AG04450 (cell line): Measurements from ENCODE around the gene SINHCAF. TPM values are rescaled to one million over a fixed set of nuclear protein-coding genes. Genes with fewer than 3 reads are reported as not detected.

Experiments
- CTCF ChIA-PET: fragments of 300-600, 350-600 bp; formaldehyde crosslinking; extraction: SDS; loops from one replicate; lab custom pipeline; 2022; ENCODE audit warnings: antibody characterized with exemption, inconsistent platforms; lab: Charles Lee
- POLR2A ChIA-PET: fragments of 350-600 bp; formaldehyde crosslinking; extraction: SDS; loops from one replicate; lab custom pipeline; 2021; ENCODE audit warnings: antibody characterized with exemption, inconsistent platforms; lab: Yijun Ruan, JAX
- DNase-seq: peaks from one replicate; pipeline ENCODE4 v3.0.0-alpha.2; 2011; ENCODE audit warnings: low read depth, low spot score
- H3K27ac ChIP-seq: one replicate; pipeline ENCODE4 v1.5.1; 2012; ENCODE audit warnings: low read depth, low read length, control low read depth
- H3K27me3 ChIP-seq: one replicate; pipeline ENCODE4 v1.6.0; 2012; ENCODE audit warnings: low read length; ENCODE audit not compliant: control insufficient read depth, insufficient read depth
- H3K4me3 ChIP-seq: 2 replicates; pipeline ENCODE4 v1.5.1; 2011; ENCODE audit warnings: mild to moderate bottlenecking, low read depth, low read length, control low read depth
- H3K9me3 ChIP-seq: 2 replicates; pipeline ENCODE4 v1.5.1; 2012; ENCODE audit warnings: low read length; ENCODE audit not compliant: control insufficient read depth, insufficient read depth
- polyA plus RNA-seq: library from polyadenylated mRNA; depleted of rRNA; stranded (reverse); fragments of >200 nt; gene quantifications from 2 replicates; pipeline ENCODE4 v1.2.3, GENCODE V29; 2011
- small RNA-seq: library from RNA; depleted of rRNA; stranded (forward); fragments of <200 nt; gene quantifications from one replicate; pipeline ENCODE3, GENCODE V24; 2012; ENCODE audit warnings: low read depth; ENCODE audit not compliant: insufficient read length
- TF ChIP-seq, protein P1 (sequence below): IDR thresholded peaks from 2 replicates; pipeline ENCODE4 v1.5.1; 2011; ENCODE audit warnings: low read depth, low read length, control low read depth, inconsistent platforms

The SINHCAF gene
- polyA plus RNA-seq, 1 experiment = 31.6 TPM

DNA sequence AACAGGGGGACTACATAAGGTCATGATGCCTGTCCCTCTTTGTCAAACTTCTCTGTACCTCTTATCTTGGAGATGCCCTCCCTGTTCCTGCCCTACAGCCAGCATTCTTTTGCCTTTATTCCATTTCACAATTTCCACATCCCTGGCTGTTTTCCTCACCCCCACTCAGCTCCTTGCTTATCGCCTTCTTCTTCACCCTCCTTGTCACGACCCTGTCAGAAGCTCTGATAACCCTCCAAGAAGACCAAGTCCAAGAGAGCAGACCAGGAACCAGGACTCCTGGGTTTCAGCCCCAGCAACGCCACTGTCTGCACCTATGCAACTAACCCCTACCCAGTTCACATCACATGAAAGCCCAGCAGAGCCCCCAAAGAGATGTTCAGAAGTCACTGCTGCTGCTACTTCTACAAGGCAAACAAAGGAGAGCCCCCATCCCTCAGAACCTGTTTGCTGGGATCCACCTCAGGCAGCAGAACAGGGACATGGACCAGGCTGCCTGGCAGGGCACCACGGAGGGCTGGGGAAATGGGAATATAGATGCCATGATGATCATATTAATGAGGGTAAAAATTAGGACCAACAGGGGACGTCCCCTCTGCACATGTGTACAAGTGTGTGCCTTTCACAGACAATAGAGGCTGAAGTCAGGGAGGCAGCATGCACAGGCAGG is 92.8 kb downstream of the SINHCAF start:
- ChIA-PET CTCF (interaction anchor here (0.6 kb wide), 1 partner anchor 384 kb away, joined by 3 read pairs; no protein-coding TSS in a partner anchor), POLR2A (no interaction called here)
- Histone ChIP-seq H3K27me3 (peaks cover 43% of the 10 kb centered on the region), H3K4me3 (no peak overlapping the region), H3K9me3 (peaks cover 5% of the 10 kb centered on the region; the same call in 1 of the 2 replicates), H3K27ac (no peak overlapping the region)
- TF ChIP-seq, protein P1, sequence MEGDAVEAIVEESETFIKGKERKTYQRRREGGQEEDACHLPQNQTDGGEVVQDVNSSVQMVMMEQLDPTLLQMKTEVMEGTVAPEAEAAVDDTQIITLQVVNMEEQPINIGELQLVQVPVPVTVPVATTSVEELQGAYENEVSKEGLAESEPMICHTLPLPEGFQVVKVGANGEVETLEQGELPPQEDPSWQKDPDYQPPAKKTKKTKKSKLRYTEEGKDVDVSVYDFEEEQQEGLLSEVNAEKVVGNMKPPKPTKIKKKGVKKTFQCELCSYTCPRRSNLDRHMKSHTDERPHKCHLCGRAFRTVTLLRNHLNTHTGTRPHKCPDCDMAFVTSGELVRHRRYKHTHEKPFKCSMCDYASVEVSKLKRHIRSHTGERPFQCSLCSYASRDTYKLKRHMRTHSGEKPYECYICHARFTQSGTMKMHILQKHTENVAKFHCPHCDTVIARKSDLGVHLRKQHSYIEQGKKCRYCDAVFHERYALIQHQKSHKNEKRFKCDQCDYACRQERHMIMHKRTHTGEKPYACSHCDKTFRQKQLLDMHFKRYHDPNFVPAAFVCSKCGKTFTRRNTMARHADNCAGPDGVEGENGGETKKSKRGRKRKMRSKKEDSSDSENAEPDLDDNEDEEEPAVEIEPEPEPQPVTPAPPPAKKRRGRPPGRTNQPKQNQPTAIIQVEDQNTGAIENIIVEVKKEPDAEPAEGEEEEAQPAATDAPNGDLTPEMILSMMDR = no peak
- DNase-seq = no peak

DNA sequence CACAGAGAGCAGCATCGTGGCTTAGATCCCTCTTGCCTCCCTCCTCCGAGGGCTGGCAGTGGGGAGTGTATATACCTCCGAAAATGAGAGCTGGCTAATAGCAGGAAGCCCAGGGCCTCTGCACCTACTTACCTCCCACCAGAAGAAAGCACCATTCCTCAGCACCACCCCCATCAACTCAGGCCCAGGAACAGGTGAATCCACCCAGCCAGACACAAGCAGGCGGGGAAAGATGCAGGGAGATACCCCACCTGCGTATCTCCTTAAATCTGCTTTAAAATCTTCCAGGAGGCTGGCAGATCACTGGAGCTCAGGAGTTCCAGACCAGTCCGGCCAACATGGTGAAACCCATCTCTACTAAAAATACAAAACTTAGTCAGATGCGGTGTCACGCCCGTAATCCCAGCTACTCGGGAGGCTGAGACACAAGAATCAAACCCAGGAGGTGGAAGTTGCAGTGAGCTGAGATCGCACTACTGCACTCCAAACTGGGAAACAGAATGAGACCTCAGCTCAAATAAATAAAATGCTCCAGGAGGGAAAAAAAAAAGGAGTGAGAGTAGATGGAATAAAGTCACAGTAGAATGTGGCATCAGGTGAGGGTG is 93.5 kb downstream of the SINHCAF start:
- no peak for DNase-seq
- peaks cover 5% of the 10 kb centered on the region; the same call in 1 of the 2 replicates for H3K9me3 ChIP-seq
- H3K27ac ChIP-seq = no peak overlapping the region
- ChIA-PET CTCF (interaction anchor here (0.6 kb wide), 2 partner anchors 205 to 384 kb away, joined by 3 read pairs; no protein-coding TSS in a partner anchor), POLR2A (no interaction called here)
- TF ChIP-seq, protein P1 = no peak
- H3K4me3 ChIP-seq = no peak overlapping the region
- peaks cover 39% of the 10 kb centered on the region for H3K27me3 ChIP-seq

DNA sequence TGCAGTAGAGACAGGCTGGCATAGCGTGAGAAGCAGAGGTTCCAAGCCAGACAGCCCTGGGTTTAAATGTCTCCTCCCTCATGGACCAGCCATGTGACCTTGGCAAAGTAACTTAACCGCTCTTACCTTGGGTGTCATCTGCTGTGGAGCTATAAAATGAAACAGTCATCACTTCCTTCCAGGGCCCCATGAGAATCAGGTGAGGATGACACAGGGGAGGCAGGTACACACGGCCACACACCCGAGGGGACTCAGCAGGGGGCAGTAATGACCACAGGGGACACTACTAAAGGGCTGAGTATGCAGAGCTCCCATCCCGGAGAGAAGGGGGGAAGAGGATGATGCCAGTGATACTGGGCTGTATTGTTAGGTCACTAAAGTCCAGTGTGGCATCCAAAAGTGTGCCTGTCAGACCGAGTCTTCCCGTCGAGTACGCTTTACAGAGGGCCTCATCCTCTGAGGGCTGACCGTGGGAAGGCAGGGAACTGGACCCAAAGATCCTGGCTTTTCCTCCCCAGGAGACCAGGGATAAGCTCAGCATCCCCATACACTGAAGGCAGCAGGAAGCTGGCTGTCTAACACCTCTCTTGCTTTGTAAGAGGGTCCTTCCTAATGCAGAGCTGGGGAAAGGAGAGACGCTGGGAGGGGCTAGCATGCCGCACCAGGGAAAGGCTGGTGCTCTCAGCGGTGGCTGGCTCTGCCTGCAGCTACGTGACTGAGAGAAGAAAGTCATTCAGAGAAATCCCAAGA is 94.2 kb downstream of the SINHCAF start:
- DNase-seq = no peak
- TF ChIP-seq, protein P1 = no peak
- peaks cover 36% of the 10 kb centered on the region for H3K27me3 ChIP-seq
- no peak overlapping the region for H3K4me3 ChIP-seq
- H3K27ac ChIP-seq = no peak overlapping the region
- POLR2A ChIA-PET = no interaction called here
- CTCF ChIA-PET = interaction anchor here (0.6 kb wide), 1 partner anchor 205 kb away, joined by 3 read pairs; no protein-coding TSS in a partner anchor
- peaks cover 5% of the 10 kb centered on the region; the same call in 1 of the 2 replicates for H3K9me3 ChIP-seq

Small RNAs within 50 kb of the gene (small RNA-seq; reads per million reads assigned to genes)
- gene AC024940.4 = not detected
- not detected for gene AC024940.5
- gene MREGP1 = not detected
- gene RF00026 = not detected
